ENCODE results near the gene EIF4A3. TPM values are rescaled to one million over a fixed set of nuclear protein-coding genes. Genes with fewer than 3 reads are reported as not detected.

EIF4A3 gene
- total RNA-seq, 4 donors from 2014 or later = 34.5 to 69.0 (median 59.2) TPM

DNA sequence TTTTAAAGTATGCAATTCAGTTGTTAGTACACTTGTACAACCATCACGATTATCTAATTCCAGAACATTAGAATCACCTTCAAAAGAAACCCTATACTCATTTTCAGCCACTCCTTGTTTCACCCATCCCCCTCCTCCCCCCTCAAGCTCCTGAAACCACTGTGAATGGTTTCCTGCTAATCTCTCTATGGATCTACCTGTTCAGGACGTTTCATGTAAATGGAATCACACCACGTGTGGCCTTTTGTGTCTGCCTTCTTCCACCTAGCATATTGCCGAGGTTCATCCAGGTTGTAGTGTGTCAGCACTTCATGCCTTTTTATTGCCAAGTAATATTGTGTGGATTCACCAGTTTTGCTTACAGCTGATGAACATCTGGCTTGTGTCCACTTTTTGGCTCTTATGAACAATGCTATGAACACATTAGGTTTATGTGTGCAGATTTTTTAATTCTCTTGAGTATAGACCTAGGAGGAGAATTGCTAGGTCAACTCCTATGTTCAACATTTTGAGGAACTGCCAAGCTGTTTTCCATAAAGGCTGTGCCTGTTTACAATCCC, 17.8 kb downstream of the EIF4A3 start:
- no peak overlapping the region for H3K4me3 ChIP-seq
- H3K4me1 ChIP-seq = no peaks in the 10 kb centered on the region
- DNase-seq (ENCODE audit: low spot score in 2 of 2) = no peak
- TF ChIP-seq, protein P1, sequence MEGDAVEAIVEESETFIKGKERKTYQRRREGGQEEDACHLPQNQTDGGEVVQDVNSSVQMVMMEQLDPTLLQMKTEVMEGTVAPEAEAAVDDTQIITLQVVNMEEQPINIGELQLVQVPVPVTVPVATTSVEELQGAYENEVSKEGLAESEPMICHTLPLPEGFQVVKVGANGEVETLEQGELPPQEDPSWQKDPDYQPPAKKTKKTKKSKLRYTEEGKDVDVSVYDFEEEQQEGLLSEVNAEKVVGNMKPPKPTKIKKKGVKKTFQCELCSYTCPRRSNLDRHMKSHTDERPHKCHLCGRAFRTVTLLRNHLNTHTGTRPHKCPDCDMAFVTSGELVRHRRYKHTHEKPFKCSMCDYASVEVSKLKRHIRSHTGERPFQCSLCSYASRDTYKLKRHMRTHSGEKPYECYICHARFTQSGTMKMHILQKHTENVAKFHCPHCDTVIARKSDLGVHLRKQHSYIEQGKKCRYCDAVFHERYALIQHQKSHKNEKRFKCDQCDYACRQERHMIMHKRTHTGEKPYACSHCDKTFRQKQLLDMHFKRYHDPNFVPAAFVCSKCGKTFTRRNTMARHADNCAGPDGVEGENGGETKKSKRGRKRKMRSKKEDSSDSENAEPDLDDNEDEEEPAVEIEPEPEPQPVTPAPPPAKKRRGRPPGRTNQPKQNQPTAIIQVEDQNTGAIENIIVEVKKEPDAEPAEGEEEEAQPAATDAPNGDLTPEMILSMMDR (IDR thresholded peaks at IDR 0.05) = no peak
- no peak for TF ChIP-seq EP300 (IDR thresholded peaks at IDR 0.05)
- no peak for TF ChIP-seq POLR2A (IDR thresholded peaks at IDR 0.05)
- WGBS, 2 donors = 31 to 33% methylated on average over 4 of the region's 4 CpGs
- H3K9me3 ChIP-seq = no peaks in the 10 kb centered on the region
- H3K27me3 ChIP-seq = peaks cover 0 to 5% of the 10 kb centered on the region in 2 donors
- H3K27ac ChIP-seq = no peak overlapping the region
- H3K36me3 ChIP-seq = peaks cover 0 to 21% (median 0%) of the 10 kb centered on the region in 3 donors

DNA sequence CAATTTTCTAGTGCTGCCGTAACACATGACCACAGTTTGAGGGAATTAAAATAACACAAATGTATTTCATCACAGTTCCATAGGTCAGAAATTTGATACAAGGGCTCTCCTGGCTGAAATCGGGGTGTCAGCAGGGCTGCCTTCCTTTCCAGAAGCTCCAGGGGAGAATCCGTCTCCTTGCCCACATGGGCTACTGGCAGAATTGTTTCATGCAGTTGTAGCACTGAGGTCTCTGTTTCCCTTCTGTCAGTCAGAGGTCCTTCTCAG, 20.5 kb downstream of the EIF4A3 start:
- no peaks in the 10 kb centered on the region for H3K4me1 ChIP-seq
- H3K27ac ChIP-seq = no peak overlapping the region
- no peak for DNase-seq (ENCODE audit: low spot score in 2 of 2)
- WGBS, 2 donors = 67 to 70% methylated on average over 3 of the region's 3 CpGs
- peaks cover 0 to 7% of the 10 kb centered on the region in 2 donors for H3K27me3 ChIP-seq
- no peak overlapping the region for H3K4me3 ChIP-seq
- no peaks in the 10 kb centered on the region for H3K9me3 ChIP-seq
- H3K36me3 ChIP-seq = no peaks in the 10 kb centered on the region
- TF ChIP-seq, protein P1 (IDR thresholded peaks at IDR 0.05) = no peak
- TF ChIP-seq EP300 (IDR thresholded peaks at IDR 0.05) (no peak), POLR2A (IDR thresholded peaks at IDR 0.05) (no peak)

DNA sequence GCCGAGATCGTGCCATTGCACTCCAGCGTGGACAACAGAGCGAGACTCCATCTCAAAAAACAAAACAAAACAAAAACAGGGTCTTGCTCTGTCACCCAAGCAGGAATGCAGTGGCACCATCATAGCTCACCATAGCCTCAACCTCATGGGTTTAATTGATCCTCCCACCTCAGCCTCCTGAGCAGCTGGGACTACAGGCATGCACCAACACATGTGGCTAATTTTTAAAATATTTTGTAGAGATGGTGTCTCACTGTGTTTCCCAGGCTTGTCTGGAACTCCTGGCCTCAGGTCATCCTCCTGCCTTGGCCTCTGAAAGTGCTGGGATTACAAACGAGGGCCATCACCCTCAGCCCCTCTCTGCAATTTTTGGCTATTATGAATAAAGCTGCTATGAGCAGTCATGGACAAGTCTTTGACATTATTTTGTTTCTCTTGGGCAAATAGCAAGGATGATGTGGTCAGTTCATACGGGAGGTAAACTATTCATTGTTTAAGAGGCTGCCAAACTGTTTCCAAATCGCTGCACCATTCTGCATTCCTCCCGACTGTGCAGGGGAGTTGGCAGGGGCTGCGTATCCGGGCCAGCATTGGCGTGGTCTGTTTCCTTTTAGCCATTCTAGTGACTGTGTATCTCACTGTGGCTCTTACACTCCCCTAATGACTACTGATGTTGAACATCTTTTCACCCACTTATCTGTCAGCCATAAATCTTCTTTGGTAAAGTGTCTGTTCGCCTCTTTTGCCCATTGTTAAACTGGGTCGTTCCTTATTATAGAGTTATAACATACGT, 21.1 kb downstream of the EIF4A3 start:
- Histone ChIP-seq H3K4me1 (no peaks in the 10 kb centered on the region), H3K27me3 (peaks cover 0 to 7% of the 10 kb centered on the region in 2 donors), H3K9me3 (no peaks in the 10 kb centered on the region), H3K36me3 (no peaks in the 10 kb centered on the region), H3K27ac (no peak overlapping the region), H3K4me3 (no peak overlapping the region)
- no peak for DNase-seq (ENCODE audit: low spot score in 2 of 2)
- TF ChIP-seq POLR2A (IDR thresholded peaks at IDR 0.05) (no peak), EP300 (IDR thresholded peaks at IDR 0.05) (no peak)
- TF ChIP-seq, protein P1 (IDR thresholded peaks at IDR 0.05) = no peak
- 55 to 63% methylated on average over 14 of the region's 14 CpGs for WGBS, 2 donors

DNA sequence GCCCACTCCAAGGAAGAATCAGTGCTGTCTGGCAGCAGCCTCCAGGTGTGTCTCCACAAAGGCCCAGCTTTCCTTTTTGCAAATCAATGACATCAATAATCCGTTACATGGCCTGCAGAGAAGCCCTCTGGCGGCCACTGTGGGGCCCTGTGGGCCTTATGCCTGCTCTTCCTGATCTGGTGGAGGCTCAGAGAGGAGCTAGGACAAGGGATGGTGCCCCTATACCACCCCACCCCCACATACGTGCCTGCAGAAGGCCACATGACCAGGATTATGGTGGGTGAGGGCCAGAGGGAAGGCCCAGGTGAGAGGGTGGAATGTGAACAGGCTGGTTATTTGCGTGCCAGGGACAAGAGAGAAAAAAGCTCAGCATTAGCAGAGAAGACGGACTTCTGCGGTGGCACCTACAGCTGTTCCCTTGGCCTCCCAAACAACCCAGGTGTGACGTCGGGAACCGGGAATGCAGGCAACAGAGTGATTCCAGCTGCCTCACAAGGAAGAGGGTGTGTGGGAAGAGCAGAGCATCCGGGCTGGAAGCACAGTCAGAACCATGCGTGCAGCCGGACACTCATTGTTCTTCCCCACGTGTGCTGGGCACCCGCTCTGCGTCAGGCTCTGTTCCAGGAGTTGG, 22.5 kb downstream of the EIF4A3 start:
- no peak for DNase-seq (ENCODE audit: low spot score in 2 of 2)
- no peak overlapping the region for H3K27ac ChIP-seq
- H3K27me3 ChIP-seq = peaks cover 0 to 7% of the 10 kb centered on the region in 2 donors
- TF ChIP-seq, protein P1 (IDR thresholded peaks at IDR 0.05) = no peak
- TF ChIP-seq EP300 (IDR thresholded peaks at IDR 0.05) (no peak), POLR2A (IDR thresholded peaks at IDR 0.05) (no peak)
- H3K4me1 ChIP-seq = no peaks in the 10 kb centered on the region
- no peaks in the 10 kb centered on the region for H3K9me3 ChIP-seq
- H3K4me3 ChIP-seq = no peak overlapping the region
- 56 to 61% methylated on average over 15 of the region's 15 CpGs for WGBS, 2 donors
- H3K36me3 ChIP-seq = peaks cover 0 to 4% (median 0%) of the 10 kb centered on the region in 3 donors

DNA sequence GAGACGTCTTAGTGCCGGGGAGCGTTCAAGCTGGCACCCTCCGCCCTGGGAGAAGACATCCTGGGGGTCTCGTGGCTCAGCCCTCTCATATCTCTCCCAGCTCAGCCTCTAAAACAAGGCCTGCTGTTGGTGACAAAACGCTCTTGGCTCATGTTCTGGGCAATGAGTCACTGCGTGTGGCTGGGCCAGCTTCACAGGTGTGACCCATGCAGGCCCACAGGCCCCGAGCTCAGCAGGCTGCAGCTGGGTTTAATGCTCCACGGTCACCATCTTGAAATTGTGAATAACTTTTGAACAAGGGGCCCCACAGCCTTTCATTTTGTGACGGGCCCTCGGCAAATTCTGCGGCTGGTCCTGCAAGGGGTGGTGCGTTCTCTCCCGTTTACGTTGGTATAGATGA, 23.1 kb downstream of the EIF4A3 start:
- peaks cover 0 to 7% of the 10 kb centered on the region in 2 donors for H3K27me3 ChIP-seq
- DNase-seq (ENCODE audit: low spot score in 2 of 2) = no peak
- H3K4me1 ChIP-seq = no peaks in the 10 kb centered on the region
- H3K4me3 ChIP-seq = no peak overlapping the region
- H3K9me3 ChIP-seq = no peaks in the 10 kb centered on the region
- peaks cover 0 to 11% (median 0%) of the 10 kb centered on the region in 3 donors for H3K36me3 ChIP-seq
- H3K27ac ChIP-seq = no peak overlapping the region
- no peak for TF ChIP-seq POLR2A (IDR thresholded peaks at IDR 0.05)
- TF ChIP-seq, protein P1 (IDR thresholded peaks at IDR 0.05) = no peak
- TF ChIP-seq EP300 (IDR thresholded peaks at IDR 0.05) = no peak
- 75 to 76% methylated on average over 15 of the region's 15 CpGs for WGBS, 2 donors

All from tibial nerve (tissue), 4 donors.